ENCODE results near the gene CNTN4. TPM values are rescaled to one million over a fixed set of nuclear protein-coding genes. Genes with fewer than 3 reads are reported as not detected.

The CNTN4 gene
- total and polyA plus RNA-seq, 2 experiments from 2014 or later, result 0.91 to 4.0 TPM

DNA sequence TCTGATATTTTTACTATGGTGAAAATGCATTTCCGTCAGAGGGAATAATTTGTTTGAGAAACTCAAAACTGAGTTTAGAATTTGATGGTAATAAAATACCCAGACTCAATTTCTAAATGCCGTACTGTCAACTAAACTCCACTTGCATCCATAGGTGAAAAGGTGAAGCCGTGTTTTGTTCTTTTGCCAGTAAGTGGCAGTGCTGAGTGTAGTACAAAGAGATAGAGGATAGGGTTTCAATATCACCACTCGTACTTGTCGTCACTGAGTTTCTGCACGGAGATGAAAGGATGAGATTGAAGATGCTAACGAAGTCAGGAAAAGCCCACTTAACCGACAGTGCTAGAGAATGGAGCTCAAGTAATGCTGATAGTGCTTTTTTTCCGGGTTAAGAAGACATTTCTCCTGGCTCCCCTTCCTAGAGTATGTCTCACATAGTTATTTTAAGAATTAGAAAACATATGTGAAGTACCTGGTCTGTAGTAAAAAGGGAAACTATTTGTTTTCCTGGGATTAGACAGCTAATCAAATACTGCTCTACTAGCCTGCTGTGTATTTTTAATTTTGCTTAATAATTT lies 666.4 kb downstream of the CNTN4 start:
- Histone ChIP-seq H3K27ac (ENCODE audit: low read depth) (no peak overlapping the region), H3K36me3 (ENCODE audit: insufficient read depth) (no peaks in the 10 kb centered on the region), H3K4me2 (no peak overlapping the region), H3F3A (replicated peaks; ENCODE audit: low read depth) (no peaks in the 10 kb centered on the region), H3K4me3 (no peak overlapping the region), H2AFZ (no peak overlapping the region), H3K79me2 (replicated peaks; ENCODE audit: insufficient read depth) (no peaks in the 10 kb centered on the region), H4K20me1 (replicated peaks; ENCODE audit: insufficient read depth) (no peaks in the 10 kb centered on the region), H3K4me1 (ENCODE audit: insufficient read depth) (peaks cover 11% of the 10 kb centered on the region; the same call in 1 of the 2 replicates), H3K9me2 (ENCODE audit: insufficient read depth) (no peaks in the 10 kb centered on the region), H3K27me3 (ENCODE audit: insufficient read depth) (no peaks in the 10 kb centered on the region)
- Mint-ChIP-seq H3K27ac (no peak overlapping the region), H3K36me3 (ENCODE audit: low read depth) (peaks cover 37% of the 10 kb centered on the region; the same call in 2 of the 3 replicates), H3K4me3 (no peak overlapping the region), H3K27me3 (ENCODE audit: insufficient read depth, low read depth, poor library complexity) (no peaks in the 10 kb centered on the region), H3K9me3 (peaks cover 98% of the 10 kb centered on the region), H3K4me1 (no peaks in the 10 kb centered on the region)
- DNase-seq (ENCODE audit: low spot score) (peak; percentile 66), ATAC-seq (no peak)
- TF ChIP-seq, protein P1, sequence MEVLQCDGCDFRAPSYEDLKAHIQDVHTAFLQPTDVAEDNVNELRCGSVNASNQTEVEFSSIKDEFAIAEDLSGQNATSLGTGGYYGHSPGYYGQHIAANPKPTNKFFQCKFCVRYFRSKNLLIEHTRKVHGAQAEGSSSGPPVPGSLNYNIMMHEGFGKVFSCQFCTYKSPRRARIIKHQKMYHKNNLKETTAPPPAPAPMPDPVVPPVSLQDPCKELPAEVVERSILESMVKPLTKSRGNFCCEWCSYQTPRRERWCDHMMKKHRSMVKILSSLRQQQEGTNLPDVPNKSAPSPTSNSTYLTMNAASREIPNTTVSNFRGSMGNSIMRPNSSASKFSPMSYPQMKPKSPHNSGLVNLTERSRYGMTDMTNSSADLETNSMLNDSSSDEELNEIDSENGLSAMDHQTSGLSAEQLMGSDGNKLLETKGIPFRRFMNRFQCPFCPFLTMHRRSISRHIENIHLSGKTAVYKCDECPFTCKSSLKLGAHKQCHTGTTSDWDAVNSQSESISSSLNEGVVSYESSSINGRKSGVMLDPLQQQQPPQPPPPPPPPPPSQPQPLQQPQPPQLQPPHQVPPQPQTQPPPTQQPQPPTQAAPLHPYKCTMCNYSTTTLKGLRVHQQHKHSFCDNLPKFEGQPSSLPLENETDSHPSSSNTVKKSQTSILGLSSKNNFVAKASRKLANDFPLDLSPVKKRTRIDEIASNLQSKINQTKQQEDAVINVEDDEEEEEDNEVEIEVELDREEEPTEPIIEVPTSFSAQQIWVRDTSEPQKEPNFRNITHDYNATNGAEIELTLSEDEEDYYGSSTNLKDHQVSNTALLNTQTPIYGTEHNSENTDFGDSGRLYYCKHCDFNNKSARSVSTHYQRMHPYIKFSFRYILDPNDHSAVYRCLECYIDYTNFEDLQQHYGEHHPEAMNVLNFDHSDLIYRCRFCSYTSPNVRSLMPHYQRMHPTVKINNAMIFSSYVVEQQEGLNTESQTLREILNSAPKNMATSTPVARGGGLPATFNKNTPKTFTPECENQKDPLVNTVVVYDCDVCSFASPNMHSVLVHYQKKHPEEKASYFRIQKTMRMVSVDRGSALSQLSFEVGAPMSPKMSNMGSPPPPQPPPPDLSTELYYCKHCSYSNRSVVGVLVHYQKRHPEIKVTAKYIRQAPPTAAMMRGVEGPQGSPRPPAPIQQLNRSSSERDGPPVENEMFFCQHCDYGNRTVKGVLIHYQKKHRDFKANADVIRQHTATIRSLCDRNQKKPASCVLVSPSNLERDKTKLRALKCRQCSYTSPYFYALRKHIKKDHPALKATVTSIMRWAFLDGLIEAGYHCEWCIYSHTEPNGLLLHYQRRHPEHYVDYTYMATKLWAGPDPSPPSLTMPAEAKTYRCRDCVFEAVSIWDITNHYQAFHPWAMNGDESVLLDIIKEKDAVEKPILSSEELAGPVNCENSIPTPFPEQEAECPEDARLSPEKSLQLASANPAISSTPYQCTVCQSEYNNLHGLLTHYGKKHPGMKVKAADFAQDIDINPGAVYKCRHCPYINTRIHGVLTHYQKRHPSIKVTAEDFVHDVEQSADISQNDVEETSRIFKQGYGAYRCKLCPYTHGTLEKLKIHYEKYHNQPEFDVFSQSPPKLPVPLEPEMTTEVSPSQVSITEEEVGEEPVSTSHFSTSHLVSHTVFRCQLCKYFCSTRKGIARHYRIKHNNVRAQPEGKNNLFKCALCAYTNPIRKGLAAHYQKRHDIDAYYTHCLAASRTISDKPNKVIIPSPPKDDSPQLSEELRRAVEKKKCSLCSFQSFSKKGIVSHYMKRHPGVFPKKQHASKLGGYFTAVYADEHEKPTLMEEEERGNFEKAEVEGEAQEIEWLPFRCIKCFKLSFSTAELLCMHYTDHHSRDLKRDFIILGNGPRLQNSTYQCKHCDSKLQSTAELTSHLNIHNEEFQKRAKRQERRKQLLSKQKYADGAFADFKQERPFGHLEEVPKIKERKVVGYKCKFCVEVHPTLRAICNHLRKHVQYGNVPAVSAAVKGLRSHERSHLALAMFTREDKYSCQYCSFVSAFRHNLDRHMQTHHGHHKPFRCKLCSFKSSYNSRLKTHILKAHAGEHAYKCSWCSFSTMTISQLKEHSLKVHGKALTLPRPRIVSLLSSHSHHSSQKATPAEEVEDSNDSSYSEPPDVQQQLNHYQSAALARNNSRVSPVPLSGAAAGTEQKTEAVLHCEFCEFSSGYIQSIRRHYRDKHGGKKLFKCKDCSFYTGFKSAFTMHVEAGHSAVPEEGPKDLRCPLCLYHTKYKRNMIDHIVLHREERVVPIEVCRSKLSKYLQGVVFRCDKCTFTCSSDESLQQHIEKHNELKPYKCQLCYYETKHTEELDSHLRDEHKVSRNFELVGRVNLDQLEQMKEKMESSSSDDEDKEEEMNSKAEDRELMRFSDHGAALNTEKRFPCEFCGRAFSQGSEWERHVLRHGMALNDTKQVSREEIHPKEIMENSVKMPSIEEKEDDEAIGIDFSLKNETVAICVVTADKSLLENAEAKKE (CRISPR knock-in tag; IDR thresholded peaks at IDR 0.05), result no peak
- TF ChIP-seq STAT1 (IDR thresholded peaks at IDR 0.05; ENCODE audit: unreplicated experiment) (no peak), EZH2phosphoT487 (IDR thresholded peaks at IDR 0.05; ENCODE audit: unreplicated experiment) (no peak), POLR2AphosphoS5 (IDR thresholded peaks at IDR 0.05; ENCODE audit: low read depth) (no peak), JUNB (IDR thresholded peaks at IDR 0.05; ENCODE audit: unreplicated experiment) (no peak)
- TF ChIP-seq, protein P2, sequence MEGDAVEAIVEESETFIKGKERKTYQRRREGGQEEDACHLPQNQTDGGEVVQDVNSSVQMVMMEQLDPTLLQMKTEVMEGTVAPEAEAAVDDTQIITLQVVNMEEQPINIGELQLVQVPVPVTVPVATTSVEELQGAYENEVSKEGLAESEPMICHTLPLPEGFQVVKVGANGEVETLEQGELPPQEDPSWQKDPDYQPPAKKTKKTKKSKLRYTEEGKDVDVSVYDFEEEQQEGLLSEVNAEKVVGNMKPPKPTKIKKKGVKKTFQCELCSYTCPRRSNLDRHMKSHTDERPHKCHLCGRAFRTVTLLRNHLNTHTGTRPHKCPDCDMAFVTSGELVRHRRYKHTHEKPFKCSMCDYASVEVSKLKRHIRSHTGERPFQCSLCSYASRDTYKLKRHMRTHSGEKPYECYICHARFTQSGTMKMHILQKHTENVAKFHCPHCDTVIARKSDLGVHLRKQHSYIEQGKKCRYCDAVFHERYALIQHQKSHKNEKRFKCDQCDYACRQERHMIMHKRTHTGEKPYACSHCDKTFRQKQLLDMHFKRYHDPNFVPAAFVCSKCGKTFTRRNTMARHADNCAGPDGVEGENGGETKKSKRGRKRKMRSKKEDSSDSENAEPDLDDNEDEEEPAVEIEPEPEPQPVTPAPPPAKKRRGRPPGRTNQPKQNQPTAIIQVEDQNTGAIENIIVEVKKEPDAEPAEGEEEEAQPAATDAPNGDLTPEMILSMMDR (conservative IDR thresholded peaks at IDR 0.05; ENCODE audit: low read depth in 2 of 2), result peak; percentile 60 to 70

All from GM23338 (cell line).